ENCODE measurements around the gene CEP70.
"Not testable (repeated sequence)": the region's sequence is repeated elsewhere in the genome, so short reads cannot be mapped to it uniquely, and the experiment has no call there.

CEP70 gene, protein sequence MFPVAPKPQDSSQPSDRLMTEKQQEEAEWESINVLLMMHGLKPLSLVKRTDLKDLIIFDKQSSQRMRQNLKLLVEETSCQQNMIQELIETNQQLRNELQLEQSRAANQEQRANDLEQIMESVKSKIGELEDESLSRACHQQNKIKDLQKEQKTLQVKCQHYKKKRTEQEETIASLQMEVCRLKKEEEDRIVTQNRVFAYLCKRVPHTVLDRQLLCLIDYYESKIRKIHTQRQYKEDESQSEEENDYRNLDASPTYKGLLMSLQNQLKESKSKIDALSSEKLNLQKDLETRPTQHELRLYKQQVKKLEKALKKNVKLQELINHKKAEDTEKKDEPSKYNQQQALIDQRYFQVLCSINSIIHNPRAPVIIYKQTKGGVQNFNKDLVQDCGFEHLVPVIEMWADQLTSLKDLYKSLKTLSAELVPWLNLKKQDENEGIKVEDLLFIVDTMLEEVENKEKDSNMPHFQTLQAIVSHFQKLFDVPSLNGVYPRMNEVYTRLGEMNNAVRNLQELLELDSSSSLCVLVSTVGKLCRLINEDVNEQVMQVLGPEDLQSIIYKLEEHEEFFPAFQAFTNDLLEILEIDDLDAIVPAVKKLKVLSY

GRCh38 chr3:138594150-138594934 is at the start of gene CEP70:
Gene CEP70 (minus strand): TSS chr3:138594260. CDS start chr3:138572927, 21,333 bp downstream.
- no peak for DNase-seq

DNA sequence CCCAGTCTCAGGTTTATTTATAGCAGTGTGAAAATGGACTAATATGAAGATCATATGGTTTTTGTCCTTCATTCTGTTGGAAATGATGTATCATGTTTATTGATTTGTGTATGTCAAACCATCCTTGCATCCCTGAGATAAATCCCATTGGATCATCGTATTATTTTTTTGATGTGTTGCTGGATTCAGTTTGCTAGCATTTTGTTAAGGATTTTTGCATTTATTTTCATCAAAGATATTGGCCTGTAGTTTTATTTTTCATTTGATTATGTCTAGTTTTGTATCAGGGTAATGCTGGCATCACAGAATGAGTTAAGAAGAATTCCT is 48.8 kb upstream of the CEP70 start:
- DNase-seq, result no peak

DNA sequence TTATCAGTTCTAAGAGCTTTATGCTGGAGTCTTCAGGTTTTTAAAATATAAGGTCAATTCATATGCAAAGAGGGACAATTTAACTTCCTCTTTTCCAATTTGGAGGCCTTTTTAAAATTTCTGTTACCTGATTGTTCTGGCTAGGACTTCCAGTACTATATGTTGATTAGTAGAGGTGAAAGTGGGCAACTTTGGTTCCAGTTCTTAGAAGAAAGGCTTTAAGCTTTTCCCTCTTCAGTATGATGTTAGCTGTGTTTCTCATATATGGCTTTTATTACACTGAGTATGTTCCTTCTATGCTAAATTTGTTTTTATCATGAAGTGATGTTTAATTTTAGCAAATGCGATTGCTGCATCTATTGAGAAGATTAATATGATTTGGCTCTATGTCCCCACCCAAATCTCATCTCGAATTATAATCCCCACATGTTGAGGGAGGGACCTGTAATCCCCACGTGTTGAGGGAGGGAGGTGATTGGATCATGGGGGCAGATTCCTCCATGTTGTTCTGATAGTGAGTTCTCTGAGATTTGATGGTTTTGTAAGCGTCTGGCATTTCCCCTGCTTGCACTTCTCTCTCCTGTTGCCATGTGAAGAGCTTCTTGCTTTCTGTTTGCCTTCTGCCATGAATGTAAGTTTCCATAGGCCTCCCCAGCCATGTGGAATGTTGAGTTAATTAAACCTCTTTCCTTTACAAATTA is 48.3 kb upstream of the CEP70 start:
- no peak for DNase-seq

- no peak for DNase-seq
Measured at GRCh38 chr3:138640537-138640936, 46.5 kb upstream of the CEP70 start.

DNA sequence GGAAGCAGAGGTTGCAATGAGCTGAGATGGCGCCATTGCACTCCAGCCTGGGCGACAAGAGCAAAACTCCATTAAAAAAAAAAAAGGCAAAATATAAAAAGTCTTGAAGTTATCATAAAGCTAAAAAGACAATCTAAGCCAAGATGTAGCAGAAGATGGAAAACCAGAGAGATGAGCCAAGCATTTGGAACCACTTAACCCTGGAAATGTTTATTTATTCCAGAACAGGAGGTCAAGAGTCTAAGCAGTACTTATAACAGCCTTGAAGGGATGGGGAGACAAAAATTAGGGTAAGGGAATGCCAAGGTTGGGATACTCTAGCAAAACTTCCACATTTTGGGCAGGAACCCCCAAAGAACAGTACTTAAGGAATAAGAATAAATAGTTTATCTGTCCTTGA is 44.6 kb upstream of the CEP70 start:
- DNase-seq, result no peak

DNA sequence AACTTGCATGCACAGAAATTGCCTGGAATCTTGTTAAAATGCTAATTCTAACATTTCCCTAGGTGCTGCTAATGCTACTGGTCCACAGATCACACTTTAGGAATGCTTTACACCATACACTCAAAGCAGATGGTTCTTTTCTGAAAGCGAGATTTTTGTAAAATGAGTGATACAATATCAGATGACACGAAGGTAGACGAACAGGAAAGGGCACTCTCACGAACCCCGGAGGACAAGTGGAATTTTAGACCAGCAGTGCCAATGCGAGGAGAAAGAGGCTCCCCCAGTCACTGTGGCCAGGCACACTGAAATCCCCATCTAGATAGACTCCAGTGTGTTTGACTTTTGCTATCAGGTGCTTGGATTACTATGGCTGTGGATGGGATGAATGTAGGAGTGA is 35.5 kb upstream of the CEP70 start:
- no peak for DNase-seq

DNA sequence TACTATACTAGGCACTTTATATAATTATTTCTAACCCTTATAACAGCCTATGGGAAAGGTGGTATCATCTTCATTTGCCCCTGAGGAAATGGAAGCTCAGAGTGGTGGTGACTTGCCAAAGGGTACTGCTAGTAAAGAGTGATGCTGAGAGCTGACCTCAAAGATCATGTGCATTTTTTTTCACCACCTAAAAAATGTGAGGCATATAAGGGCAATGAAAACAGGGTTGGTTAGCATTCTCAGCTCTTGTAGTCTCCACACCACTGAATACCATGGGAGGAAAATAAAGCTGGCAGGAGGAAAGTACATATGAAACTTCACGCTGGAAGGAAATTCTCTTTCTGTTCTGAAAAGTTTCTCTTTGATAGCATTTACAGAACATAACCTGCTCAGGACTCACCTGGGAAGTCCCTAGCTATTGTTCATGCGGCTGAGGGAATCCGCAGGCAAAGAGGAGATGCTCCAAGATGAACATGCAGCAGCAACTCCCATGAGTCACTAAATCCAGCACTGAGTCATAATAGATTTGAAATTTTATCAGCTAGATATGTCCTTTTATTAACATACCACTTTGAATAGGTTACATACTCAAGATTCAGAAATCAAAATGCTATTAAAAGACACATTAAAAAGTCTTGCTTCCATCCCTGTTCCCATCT is 31.8 kb upstream of the CEP70 start:
- DNase-seq, result no peak

DNA sequence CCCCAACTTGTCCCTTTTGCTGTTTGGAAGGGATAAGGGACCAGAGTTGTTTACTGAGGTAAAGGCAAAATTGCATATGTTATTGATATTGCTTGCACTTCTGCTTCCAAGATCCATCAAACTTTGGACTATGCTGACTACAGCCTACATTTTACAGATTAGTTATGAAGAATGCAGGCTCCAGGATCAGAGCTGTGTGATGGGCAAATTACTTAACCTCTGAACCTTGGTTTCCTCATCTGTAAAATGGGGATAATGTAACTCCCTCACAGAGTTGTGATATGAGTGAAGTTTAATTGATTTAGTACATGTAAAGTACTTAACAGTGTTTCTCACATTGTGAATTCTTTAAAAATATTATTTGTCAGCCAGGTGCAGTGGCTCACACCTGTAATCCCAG is 30.5 kb upstream of the CEP70 start:
- no peak for DNase-seq

DNA sequence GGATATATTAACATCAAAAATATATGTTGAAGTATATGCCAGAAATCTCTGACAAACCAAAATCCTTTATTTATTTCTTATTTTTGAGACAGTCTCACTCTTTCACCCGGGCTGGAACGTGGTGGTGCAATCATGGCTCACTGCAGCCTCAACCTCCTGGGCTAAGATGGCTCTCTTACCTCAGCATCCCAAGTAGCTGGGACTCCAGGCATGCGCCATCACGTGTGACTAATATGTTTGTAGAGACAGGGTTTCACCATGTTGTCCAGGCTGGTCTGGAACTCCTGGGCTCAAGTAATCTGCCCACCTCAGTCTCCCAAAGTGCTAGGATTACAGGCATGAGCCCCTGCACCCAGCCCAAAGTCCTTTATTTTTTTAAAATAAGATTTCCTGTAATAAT is 26.4 kb upstream of the CEP70 start:
- no peak for DNase-seq

- DNase-seq, result no peak
Measured at GRCh38 chr3:138615462-138615861, 21.4 kb upstream of the CEP70 start.

DNA sequence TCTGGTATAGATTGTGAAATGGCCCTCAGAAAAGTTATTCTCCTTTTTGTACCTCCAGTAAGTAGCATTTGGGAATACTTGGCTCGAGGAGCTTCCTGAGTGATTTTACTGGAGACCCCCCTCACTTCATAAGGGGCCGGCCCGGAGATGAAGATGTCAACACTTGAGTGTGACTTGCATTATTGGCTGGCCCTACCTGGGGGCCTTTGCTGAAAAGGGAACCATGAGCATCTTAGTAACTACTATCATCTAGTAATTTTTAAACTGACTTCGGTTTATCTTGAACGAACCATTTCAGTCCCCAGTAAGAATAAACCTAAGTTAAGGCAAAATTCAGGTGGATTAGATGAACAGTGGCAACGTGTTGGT is 15.8 kb upstream of the CEP70 start:
- DNase-seq, result no peak

DNA sequence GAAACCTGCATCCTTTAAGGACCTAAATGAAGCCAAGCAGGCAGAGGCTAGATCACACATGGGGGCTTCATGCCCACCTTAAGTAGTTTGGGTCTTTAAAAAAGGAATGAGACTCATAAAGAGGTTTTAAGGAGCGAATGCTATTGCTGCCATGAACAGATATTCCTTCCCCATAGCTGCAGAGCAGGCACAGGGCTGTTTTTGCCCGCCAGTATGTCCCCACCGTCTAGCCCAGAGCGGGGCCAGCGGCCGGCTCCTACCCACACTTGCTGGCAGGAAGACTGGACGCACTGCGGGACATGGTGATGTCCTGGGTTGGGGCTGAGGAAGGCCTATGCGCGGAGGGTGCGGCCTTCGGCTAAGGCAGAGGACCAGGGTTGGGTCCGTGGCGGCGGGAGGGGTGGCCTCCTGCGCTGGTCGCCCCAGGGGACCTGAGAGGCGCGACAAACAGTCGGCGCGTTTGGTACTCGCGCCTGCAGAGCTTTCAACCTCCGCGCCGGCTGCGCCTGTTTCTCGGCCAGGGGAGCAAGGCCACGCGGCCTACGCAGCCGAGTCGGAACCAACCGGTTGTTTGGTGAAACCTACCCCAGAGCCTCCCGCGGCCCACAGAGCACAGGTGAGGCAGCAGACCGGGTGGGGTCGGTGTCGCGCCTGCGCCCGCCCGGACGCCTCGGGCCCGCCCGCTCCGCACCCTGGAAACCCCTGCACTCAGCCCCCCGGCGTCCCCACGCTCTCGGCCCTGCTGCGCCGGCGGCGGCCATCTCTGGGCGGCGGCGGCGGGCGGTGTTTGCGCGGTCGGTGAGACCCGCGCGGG is 14.5 kb upstream of the CEP70 start, which contains the start of gene FAIM:
Gene FAIM (plus strand): TSS at position 450 of the 814 bp plus-strand sequence. CDS start 10,956 bp downstream, outside the sequence.
- peak; percentile 20 to 59 for DNase-seq

DNA sequence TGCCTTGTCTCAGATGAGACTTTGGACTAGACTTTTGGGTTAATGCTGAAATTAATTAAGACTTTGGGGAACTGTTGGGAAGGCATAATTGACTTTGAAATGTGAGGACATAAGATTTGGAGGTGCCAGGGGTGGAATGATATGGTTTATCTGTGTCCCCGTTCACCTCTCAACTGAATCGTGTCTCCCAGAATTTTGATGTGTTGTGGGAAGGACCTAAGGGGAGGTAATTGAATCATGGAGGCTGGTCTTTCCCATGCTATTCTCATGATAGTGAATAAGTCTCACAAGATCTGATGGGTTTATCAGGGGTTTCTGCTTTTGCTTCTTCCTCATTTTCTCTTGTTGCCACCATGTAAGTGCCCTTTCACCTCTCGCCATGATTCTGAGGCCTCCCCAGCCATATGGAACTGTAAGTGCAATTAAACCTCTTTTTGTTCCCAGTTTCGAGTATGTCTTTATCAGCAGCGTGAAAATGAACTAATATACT is 10.1 kb upstream of the CEP70 start:
- not testable (repeated sequence) for DNase-seq

DNA sequence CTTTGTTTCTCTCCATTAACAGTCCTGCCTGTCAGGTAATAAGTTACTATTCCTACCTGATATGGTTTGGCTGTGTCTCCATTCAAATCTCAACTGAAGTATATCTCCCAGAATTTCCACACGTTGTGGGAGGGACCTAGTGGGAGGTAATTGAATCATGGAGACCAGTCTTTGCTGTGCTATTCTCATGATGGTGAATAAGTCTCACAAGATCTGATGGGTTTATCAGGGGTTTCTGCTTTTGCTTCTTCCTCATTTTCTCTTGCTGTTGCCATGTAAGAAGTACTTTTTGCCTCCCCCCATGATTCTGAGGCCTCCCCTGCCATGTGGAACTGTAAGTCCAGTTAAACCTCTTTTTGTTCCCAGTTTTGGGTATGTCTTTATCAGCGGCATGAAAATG is 7.6 kb upstream of the CEP70 start:
- DNase-seq, result not testable (repeated sequence)

- DNase-seq, result no peak
Measured at GRCh38 chr3:138600100-138600745, 6.2 kb upstream of the CEP70 start.

DNA sequence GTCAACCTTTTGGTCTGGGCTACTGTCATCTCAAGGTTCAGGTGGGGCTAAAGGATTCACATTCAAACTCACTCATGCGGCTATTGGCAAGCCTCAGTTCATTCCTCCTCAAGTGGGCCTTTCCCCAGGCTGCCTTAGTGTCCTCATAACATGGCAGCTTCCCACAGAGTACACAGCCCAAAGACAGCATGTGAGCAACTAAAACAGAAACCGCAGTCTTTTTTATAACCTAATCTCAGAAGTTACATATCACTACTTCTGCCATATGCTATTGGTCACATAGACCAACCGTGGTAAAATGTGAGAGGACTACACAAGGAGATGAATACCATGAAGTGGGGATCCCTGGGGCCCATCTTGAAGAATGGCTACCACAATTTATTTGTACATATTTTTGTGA is 4.5 kb upstream of the CEP70 start:
- DNase-seq, result no peak

- not testable (repeated sequence) for DNase-seq
Measured at GRCh38 chr3:138597186-138597976, 3.3 kb upstream of the CEP70 start.

GRCh38 chr3:138594935-138595610 is 1.0 kb upstream of the CEP70 start:
- DNase-seq, result no peak

- no peak for DNase-seq
Measured at GRCh38 chr3:138593488-138594149, 441 bp downstream of the CEP70 start.
